OCI-LY7 (cell line): ENCODE data around the gene FAM13C.

Source experiments
- CTCF ChIP-seq: fragments of 200-600 bp; sonication (generic); conservative IDR thresholded peaks from 2 replicates; pipeline ENCODE4 v1.5.1; 2014; ENCODE audit warnings: mild to moderate bottlenecking, antibody characterized with exemption, low read length, moderate library complexity, mixed read lengths
- EZH2phosphoT487 ChIP-seq: fragments of 200-600 bp; sonication (generic); IDR thresholded peaks from 2 replicates; pipeline ENCODE4 v1.6.1; 2018; ENCODE audit warnings: low read depth, borderline replicate concordance, mild to moderate bottlenecking, mixed run types, antibody characterized with exemption, low read length, moderate library complexity, mixed read lengths

GRCh38 chr10:59279991-59280505 lies 82.3 kb downstream of the FAM13C start:
- TF ChIP-seq CTCF (no peak), EZH2phosphoT487 (no peak)
